ENCODE data around the gene CHST6.
"Not testable (repeated sequence)": the region's sequence is repeated elsewhere in the genome, so short reads cannot be mapped to it uniquely, and the experiment has no call there.

Gene CHST6

DNA sequence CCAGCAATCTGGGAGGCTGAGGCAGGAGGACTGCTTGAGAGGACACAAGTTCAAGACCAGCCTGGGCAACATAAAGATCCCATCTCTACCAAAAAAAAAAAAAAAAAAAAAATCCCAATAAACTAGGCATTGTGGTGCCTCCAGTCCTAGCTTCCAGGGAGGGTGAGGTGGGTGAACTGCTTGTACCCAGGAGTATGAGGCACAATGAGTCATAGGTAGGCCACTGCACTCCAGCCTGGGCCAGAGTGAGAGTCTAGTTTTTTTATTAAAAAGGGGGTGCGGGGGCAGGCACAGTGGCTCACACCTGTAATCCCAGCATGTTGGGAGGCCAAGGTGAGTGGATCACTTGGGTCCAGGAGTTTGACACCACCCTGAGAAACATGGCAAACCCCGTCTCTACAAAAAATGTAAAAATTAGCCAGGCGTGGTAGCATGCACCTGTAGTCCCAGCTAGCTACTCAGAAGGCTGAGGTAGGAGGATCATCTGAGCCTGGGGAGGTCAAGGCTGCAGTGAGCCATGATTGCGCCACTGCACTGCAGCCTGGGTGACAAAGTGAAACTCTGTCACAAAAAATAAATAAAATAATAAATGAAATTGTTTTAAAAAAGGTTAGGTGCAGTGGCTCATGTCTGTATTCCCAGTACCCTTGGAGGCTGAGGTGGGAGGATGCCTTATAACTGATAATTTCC lies 7.8 kb upstream of the CHST6 start:
- DNase-seq: no peak

DNA sequence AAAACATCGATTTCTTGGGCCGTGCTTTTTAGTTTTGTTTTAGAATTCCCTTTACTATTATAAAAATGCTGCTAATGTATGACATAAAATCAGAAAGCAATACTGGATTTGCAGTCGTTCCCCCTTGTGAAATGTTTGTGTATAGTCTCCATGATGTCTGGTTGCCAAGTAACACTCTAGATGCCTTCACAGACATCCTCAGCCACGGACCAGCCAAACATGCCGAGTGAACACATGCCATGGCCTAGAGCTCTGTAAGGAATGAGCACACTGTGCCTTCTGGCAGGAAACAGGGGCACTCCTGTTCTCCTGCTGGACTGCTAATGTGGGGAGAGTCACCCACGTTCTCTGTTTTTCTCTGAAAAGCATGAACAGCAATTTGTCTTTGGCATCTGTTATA lies 6.6 kb upstream of the CHST6 start:
- DNase-seq: peak; percentile 62

DNA sequence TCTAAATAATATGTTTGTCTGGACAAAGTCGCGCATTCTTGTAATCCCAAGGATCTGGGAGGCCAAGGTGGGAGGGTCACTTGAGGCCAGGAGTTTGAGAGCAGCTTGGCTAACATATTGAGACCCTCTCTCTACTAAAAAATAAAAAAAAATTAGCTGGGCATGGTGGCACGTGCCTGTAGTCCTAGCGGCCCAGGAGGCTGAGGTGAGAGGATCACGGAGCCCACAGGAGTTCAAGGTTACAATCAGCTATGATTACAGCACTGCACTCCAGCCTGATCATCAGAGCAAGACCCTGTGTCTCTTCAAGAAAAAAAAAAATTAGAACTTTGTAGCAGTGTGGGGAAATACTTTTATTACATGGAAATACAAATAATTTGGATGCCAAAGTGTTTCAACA lies 6.1 kb upstream of the CHST6 start:
- DNase-seq: no peak

DNA sequence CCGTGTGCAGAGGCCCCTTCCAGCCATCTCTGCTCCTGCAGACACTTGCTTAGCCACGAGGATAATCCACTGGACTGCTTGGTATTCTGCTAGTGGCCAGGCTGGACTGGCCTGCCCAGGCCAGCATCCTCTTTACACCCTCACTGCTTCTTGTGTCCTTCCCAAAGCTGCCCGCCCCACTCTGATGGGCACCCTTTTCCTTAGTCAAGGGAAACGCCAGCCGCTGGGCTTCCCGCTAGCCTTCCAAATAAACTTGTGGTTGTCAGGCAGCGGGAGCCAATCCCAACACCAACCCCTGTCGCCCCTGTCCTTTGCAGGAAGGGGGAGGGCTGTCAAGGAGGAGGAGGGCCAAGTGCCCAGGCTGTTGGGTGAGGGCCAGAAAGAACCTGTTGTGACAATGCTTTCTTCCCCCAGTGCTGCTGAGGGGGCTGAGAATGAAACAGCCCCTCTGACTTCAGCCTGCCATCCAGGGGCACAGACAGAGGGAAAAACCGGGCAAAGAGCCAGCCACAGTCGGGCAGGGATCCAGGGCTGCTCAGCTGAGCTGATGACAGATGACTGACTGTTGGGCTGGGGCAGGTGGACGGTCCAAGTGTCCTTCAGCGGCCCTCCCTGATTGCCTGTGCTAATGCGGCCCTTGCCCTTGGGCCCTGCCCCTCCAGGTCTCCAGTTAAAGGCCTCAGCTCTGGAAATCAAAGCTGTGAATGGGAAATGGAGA lies 3.5 kb upstream of the CHST6 start:
- DNase-seq: not testable (repeated sequence)

DNA sequence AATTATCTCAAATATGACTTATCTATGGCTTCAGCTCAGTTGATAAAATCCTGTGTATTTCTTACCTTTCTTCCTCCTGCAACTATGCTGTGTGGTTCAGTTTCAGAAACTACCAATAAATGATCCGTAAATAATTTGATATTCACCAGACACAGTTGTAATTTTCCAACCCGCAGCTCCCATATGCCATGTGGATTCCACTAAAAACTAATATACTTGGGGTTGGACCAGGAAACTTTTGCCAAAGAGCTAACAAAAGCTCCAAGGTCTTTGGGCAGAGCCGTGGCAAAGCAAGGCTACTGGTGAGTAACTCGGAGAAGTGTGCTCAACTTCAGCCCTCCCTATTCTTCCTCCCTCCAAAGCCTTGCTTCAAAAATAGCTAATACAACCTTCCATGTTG lies 2.3 kb upstream of the CHST6 start:
- DNase-seq: no peak

DNA sequence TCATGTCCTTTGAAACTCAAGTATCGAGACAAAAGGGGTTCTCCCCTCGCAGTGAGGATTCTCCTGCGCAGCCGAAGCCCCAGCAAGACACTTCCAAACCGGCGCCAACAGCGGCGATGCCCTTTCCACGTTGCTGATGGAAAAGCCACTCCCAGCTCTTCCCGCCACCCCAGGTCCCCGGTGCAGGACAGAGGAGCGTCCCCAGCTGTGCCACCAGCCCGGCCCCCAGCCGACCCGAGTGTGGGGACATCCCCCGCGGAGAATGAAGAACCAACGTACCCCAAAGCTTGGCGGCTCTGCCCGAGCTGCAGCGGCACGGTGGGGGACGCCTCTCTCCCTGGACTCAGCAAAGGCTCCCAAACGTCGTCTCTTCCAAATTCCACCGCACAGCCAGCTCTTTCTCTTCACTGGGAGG lies 573 bp downstream of the CHST6 start:
- no peak for DNase-seq

DNA sequence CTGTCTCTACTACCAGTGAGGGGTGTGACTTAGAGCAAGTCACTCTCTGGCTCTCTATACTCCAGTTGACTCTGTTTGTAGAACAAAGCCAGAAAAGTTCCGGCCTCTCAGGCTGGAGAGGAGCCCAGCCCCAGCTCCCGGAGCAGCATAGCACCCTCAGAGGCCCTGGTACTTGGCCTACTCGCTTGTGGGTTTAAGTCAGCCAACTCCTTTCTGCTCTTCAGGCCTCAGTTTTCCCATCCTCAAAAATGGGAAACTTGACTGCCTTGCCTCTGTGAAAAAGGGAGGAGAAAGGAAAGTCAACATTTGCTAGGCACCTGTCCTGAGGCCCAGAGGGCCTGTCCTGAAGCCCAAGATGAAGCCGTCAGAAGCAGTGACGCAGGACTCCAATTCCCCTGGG lies 1.1 kb downstream of the CHST6 start:
- no peak for DNase-seq

DNA sequence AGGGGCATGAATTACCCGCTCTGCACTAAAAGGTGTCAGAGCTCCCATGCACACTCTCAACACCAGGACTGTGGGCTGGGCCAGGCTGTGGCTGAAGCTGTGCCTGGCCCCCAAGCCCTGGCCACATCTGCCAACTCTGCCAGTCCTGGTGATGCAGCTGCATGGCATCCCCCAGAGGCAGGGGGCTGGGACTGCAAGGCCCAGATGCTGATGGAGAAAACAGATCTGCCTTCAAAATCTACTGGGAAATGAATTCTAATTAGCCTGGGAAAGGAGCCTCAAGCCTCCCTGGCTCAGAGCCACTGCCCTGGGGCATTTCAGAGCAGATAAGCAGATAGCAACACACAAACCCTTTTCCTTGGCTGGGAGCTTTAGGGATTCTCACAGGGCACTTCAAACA lies 3.4 kb downstream of the CHST6 start:
- no peak for DNase-seq

DNA sequence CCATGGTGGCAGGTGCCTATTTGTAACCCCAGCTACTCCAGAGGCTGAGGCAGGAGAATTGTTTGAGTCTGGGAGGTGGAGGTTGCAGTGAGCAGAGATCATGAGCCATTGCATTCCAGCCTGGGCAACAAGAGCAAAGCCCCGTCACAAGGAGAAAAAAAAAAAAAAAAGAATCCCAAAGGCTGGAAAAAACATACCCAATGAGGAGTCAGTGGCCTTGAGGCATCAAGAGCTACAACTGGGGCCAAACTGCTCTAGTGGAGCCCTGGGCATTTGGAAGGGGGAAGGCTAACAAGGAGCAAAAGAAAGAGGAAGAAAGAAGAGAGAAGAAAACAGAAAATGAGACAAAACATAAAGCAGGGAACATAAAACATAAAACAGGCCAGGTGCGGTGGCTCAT lies 6.9 kb downstream of the CHST6 start:
- no peak for DNase-seq

DNA sequence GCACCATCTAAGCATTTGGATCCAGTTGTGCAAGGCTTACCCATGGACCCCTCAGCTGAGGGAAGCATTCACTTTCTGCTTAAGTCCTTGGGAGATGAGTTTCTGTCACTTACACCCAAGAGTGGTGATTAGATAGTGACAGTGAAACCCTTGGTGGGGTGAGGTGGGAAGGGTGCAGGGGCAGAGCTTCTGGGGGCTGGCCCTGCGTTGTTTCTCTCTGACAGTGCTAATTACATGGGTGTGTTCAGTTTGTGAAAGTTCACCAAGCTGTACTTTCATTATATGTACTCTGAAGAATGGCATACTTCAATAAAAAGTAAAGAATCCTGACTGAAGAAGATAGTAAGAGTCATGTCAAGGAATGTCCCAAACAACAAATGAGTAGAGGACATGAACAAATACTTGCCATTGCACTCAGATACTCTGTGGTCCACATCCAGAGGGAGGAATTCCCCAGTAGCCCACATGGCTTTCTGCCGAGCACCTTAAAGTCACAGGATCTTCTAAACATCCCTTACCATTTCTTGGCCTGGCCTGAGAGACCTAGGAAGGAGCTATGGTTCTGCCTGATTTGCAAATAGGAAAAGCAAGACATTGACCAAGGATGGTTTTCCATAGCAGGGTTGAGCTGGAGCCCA lies 8.4 kb downstream of the CHST6 start:
- no peak for DNase-seq

DNA sequence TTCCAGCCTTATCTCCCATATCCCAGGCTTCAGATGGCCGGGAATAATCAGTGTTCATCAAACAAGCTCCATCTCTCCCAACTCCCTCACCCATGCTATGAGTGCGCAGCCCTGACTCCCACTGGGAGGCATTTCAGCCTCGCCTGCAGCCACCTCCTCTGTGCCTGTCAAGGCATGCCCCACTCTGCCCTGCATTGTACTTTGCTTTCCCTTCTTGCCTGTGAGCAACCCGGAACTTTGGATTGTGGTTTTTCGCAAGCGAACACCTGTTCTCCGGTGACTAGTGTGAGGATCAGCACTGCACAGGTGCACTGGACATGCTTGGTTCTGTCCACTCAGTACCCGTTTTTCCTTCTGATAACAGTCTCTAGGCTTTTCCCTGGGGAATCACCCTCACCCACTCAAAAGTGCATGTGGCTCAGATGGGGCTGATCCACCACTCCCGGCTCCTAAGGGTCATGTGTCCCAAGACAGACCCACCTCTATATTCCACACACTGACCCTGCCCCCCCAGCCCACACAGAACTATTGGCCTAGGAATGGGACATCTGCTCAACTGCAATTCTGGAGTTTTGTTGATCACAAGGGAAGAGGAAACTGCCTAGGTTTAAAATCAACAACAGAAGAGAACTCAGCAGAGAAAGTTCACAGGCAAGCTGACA lies 9.1 kb downstream of the CHST6 start:
- no peak for DNase-seq

DNA sequence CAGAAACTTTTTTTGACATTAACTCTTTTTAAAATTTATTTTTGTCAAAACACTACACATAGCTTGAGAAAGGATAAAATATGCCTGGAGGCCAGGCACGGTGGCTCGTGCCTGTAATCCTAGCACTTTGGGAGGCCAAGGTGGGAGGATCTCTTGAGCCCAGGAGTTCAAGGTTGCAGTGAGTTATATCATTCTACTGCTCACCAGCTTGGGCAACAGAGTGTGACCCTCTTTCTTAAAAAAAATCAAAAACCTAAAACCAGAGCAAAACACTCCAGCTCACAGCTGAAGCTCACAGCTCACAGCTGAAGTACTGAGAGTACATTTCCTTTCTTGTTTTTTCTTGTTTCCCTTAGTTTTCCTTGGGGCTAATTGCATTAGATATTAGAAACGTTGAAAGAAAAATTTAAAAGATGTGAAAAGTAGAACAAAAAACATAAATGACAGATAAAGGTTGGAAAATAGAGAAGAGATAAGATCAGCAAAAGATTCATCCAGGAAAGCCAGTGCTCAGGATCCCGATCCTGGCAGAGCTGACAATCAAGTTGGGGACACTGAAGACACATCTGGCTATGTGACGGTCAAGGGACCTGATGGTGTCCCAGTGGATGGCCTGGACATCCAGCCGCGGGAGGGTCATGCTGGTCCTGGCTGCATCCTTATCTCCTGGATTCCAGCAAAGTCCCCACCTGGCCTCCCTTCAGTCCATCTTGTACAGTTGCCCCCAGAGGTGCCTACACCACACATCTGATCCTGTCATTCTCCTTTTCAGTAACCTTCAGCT lies 9.8 kb downstream of the CHST6 start:
- DNase-seq: no peak

DNA sequence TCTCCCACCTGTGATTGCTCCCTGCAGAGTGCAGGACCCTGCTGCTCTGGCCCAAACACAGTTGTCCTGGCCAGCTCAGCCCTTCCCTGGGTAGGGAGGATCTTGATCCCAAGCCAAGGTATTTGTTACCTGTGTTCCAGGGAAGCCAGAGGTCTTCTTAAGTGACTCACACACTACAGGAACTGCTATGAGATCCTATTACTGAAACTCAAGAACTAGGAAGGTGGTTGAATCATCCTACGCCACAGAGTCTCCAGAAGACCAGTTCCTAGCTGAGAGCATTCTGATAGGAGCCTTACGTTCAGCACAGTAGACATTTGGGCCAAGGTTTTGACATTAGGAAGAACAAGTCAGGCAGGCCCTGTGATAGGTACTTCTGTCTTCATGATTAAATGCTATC lies 12.0 kb downstream of the CHST6 start:
- DNase-seq: no peak

DNA sequence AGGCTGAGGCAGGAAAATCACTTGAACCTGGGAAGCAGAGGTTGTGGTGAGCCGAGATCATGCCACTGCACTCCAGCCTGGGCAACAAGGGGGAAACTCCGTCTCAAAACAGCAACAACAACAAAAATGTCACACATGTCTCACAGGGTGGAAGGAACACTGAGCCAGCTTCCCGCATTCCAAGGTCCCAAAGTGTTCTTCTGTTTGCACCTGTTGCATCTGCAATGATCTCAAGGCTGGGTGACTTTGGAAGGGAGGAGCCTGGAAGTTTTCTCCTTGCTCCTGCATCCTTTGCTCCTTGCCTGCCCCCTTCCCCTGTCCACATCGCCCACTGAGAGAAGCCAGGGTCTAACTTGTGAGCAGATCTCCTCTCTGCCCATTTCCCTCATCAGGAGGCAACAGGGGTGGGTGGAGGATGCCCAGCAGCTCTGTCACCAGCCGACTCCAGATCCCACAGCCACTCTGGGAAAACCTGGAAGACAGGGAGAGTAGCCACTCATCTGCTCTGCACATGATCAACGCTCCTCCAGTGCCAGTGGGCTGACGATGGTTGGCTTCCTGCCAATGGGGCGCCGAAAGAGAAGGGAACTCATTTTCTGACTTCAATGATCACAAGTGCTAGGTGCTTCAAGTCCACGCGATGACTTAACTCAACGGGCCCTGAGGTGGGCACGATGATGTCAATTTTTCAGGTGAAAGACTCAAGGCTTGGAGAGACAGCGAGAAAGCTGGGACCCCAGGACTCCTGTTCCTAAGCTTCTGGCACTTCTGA lies 12.6 kb downstream of the CHST6 start:
- DNase-seq: no peak

DNA sequence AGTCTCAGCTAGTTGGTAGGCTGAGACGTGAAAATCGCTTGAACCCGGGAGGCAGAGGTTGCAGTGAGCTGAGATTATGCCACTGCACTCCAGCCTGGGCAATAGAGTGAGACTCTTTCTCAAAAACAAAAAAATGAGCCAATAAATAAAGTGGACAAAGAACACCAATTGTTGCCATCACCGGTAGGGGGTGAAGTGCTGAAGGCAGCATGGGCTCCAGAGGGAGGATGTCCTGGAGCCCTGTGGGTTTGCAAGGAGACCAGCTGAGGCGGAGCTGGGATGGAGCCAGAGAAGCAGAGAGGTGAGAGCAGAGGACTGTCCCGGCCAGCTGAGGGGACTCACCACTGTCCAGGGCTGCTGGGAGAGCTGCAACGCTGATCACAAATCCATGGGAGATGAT lies 13.8 kb downstream of the CHST6 start:
- no peak for DNase-seq

DNA sequence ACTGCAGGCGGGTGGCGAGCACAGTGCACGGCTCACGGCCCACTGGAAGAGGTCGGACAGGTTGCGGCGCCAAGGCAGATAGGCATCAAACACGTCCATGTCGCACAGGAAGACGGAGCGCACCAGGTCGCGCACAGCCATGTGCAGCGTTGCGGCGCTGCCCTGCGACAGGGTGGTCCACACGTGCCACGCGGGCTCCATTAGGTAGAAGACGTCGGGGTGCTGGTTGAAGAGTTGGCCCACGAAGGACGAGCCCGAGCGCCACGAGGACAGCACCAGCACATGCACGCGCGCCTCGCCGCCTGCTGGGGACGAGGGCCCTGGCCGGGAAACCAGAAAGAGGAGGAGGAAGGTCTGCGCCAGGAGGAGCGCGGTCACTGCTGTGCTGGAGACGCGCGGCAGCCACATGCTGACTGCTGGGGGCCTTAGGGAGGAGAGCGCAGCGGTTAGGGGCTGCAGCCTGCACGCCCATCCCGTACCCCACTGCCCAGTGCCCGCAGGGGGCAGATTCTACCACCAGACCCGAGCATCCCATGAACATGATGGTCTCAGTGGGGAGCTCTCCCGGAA lies 15.7 kb downstream of the CHST6 start:
- no peak for DNase-seq

DNA sequence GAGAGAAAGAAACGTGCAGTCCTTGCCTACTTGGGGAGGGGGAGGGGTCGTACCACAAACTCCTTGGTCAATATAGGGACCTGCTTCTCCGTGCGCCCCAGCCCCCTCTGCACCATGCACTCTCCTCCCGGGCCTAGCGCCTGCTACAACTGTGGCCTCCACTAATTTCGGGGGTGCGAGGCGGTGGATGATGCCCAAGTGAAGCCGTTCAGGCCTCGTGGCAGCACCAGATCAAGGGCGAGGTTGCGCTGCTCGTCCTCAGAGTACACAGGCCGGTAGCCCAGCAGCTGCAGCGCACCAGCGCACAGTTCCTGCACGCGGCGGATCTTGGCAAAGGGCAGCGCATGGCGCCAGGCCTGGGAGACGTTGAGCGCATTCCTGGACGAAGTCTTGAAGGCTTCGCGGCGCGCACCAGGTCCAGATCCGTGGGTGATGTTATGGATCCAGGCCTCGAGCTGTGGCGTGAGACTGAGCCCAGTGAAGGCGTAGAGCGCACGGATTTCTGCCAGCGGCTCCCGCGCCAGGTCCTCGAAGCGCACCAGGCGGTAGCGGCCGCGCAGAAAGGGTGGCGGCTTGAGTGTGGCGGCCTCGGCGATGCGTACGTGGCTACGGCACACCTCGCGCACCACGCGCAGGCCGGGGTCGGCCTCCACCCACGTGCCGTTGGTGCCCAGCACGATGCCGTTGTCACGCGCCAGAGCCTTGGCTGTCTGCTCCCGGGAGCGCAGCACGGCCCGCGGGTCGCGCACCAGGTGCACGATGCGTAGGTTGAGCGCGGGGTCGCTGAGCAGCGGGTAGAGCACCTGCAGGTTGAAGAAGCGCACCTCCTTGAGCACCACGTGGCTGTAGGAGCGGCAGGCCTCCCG lies 16.5 kb downstream of the CHST6 start:
- no peak for DNase-seq

DNA sequence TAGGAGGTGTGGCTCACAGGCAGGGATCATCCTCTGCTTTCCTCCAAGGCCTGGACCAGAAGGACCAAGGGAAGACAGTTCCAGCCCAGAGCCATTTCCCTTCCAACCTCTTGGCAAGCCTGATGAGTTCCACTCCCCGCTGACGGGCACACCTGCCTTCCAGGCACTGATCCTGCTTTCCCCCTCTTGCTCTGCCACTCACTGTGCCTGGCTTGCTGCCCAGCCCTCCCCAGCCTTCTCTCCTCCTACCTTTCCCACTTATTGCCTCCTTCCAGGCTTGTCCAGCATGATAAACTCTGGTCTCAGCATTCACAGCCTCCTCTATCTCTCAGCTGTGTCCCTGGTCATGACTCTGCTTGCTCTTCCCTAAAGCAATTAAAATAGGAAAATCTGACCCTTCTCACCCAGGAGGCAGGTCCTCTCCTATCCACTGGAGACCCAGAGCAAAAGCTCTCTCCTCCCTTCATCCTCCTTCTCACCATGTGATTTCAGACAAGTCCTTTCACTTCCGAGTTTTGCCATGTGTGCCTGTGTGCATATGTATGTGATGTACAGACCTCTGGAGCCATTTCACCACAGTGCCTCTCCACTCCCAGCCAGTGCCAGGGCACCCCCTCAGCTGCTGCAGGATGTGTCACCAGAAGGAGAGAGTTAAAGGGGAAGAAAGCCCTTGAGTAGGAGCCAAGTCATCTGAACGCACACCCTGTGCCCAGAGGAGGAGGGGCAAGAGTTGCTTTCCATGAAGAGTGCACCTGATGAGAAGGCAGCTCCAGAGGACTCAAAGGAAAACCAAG lies 17.4 kb downstream of the CHST6 start:
- no peak for DNase-seq

DNA sequence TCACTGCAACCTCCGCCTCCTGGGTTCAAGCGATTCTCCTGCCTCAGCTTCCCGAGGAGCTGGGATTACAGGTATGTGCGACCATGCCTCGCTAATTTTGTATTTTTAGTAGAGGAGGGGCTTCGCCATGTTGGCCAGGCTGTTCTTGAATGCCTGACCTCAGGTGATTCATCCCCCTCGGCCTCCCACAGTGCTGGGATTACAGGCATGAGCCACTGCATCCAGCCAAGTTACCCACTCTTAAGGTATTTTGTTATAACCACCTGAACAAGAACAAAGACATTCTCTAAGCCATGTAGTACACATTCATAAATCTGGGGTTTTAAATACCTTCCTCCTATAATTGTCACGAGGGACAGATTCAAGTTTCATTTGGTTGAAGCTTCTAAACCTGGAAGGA lies 18.4 kb downstream of the CHST6 start:
- DNase-seq: no peak

DNA sequence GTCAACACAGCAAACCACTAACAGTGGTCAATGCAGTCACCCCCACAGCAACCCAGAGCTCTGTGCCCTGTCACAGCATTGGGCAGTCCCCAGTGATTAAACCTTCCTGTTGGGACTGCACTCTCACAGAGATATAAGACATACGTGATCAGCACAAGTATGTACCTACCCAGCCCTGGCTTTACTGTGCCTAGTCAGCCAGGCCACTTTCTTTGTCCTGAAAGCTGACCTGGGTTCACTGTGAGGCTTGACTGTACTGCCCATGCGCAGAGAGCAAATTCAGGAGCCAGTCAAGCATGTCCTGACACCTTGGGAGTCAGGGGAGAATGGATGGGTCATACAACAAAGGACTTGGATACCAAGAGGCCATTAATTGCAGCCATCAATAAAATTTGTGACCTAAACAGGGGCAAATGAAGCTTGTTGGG lies 19.8 kb downstream of the CHST6 start:
- no peak for DNase-seq

All from fibroblast of skin of right quadriceps (primary cell).